ENCODE results near the gene ROBO1.

ROBO1 gene

GRCh38 chr3:78977073-78977472, 790.7 kb downstream of the ROBO1 start:
- H3K4me3 ChIP-seq (ENCODE audit: low read length), result no peak overlapping the region
- H3K9me3 ChIP-seq (ENCODE audit: insufficient read depth, low read depth, low read length), result no peaks in the 10 kb centered on the region
- H3K9ac ChIP-seq (ENCODE audit: low read depth, low read length), result peak overlapping the region; percentile 16; the same call in 1 of the 2 replicates
- peaks cover 86% of the 10 kb centered on the region for H3K4me1 ChIP-seq (ENCODE audit: insufficient read depth, low read length)
- H3K27me3 ChIP-seq (ENCODE audit: insufficient read depth, low read length), result no peaks in the 10 kb centered on the region
- no peaks in the 10 kb centered on the region for H3K36me3 ChIP-seq (ENCODE audit: insufficient read depth, low read length)
- peak overlapping the region; percentile 6; the same call in 1 of the 2 replicates for H3K27ac ChIP-seq (ENCODE audit: low read depth, low read length)

- no peaks in the 10 kb centered on the region for H3K27me3 ChIP-seq (ENCODE audit: insufficient read depth, low read length)
- peaks cover 77% of the 10 kb centered on the region for H3K4me1 ChIP-seq (ENCODE audit: insufficient read depth, low read length)
Measured at GRCh38 chr3:78976200-78976599, 791.6 kb downstream of the ROBO1 start.

GRCh38 chr3:78974181-78974790, 793.5 kb downstream of the ROBO1 start:
- Histone ChIP-seq H3K9ac (ENCODE audit: low read depth, low read length) (no peak overlapping the region), H3K27ac (ENCODE audit: low read depth, low read length) (no peak overlapping the region), H3K4me3 (ENCODE audit: low read length) (no peak overlapping the region), H3K27me3 (ENCODE audit: insufficient read depth, low read length) (no peaks in the 10 kb centered on the region), H3K9me3 (ENCODE audit: insufficient read depth, low read depth, low read length) (no peaks in the 10 kb centered on the region), H3K4me1 (ENCODE audit: insufficient read depth, low read length) (peaks cover 65% of the 10 kb centered on the region), H3K36me3 (ENCODE audit: insufficient read depth, low read length) (no peaks in the 10 kb centered on the region)
- 96% methylated on average over 7 of the region's 7 CpGs for WGBS

More at GRCh38 chr3:78976200-78976599, 791.6 kb downstream of the ROBO1 start:
- Histone ChIP-seq H3K9me3 (ENCODE audit: insufficient read depth, low read depth, low read length) (no peaks in the 10 kb centered on the region), H3K36me3 (ENCODE audit: insufficient read depth, low read length) (no peaks in the 10 kb centered on the region), H3K4me3 (ENCODE audit: low read length) (no peak overlapping the region), H3K9ac (ENCODE audit: low read depth, low read length) (no peak overlapping the region), H3K27ac (ENCODE audit: low read depth, low read length) (no peak overlapping the region)
- WGBS, result 80% methylated on average over 3 of the region's 3 CpGs

GRCh38 chr3:78972617-78973301, 795.0 kb downstream of the ROBO1 start:
- WGBS, result 95% methylated on average over 2 of the region's 2 CpGs
- Histone ChIP-seq H3K4me1 (ENCODE audit: insufficient read depth, low read length) (peaks cover 50% of the 10 kb centered on the region), H3K27me3 (ENCODE audit: insufficient read depth, low read length) (no peaks in the 10 kb centered on the region), H3K36me3 (ENCODE audit: insufficient read depth, low read length) (no peaks in the 10 kb centered on the region), H3K9ac (ENCODE audit: low read depth, low read length) (no peak overlapping the region), H3K9me3 (ENCODE audit: insufficient read depth, low read depth, low read length) (no peaks in the 10 kb centered on the region), H3K27ac (ENCODE audit: low read depth, low read length) (no peak overlapping the region), H3K4me3 (ENCODE audit: low read length) (no peak overlapping the region)

- Histone ChIP-seq H3K36me3 (ENCODE audit: insufficient read depth, low read length) (no peaks in the 10 kb centered on the region), H3K27me3 (ENCODE audit: insufficient read depth, low read length) (no peaks in the 10 kb centered on the region), H3K27ac (ENCODE audit: low read depth, low read length) (no peak overlapping the region), H3K4me3 (ENCODE audit: low read length) (no peak overlapping the region), H3K9ac (ENCODE audit: low read depth, low read length) (no peak overlapping the region), H3K9me3 (ENCODE audit: insufficient read depth, low read depth, low read length) (no peaks in the 10 kb centered on the region), H3K4me1 (ENCODE audit: insufficient read depth, low read length) (peaks cover 29% of the 10 kb centered on the region)
- 100% methylated on average over 1 of the region's 1 CpG for WGBS
Measured at GRCh38 chr3:78970656-78971055, 797.1 kb downstream of the ROBO1 start.

- H3K27ac ChIP-seq (ENCODE audit: low read depth, low read length), result no peak overlapping the region
- 86% methylated on average over 2 of the region's 2 CpGs for WGBS
Measured at GRCh38 chr3:78969483-78969882, 798.3 kb downstream of the ROBO1 start.

GRCh38 chr3:78967061-78967460, 800.7 kb downstream of the ROBO1 start:
- Histone ChIP-seq H3K9ac (ENCODE audit: low read depth, low read length) (no peak overlapping the region), H3K9me3 (ENCODE audit: insufficient read depth, low read depth, low read length) (no peaks in the 10 kb centered on the region), H3K27me3 (ENCODE audit: insufficient read depth, low read length) (no peaks in the 10 kb centered on the region), H3K4me3 (ENCODE audit: low read length) (no peak overlapping the region), H3K27ac (ENCODE audit: low read depth, low read length) (no peak overlapping the region), H3K36me3 (ENCODE audit: insufficient read depth, low read length) (no peaks in the 10 kb centered on the region), H3K4me1 (ENCODE audit: insufficient read depth, low read length) (0 out of 2 replicates have a peak, but pooled peaks cover 7% of the 10 kb centered on the region)
- 80% methylated on average over 1 of the region's 1 CpG for WGBS

More at GRCh38 chr3:78969483-78969882, 798.3 kb downstream of the ROBO1 start:
- no peaks in the 10 kb centered on the region for H3K36me3 ChIP-seq (ENCODE audit: insufficient read depth, low read length)
- no peak overlapping the region for H3K4me3 ChIP-seq (ENCODE audit: low read length)
- H3K9me3 ChIP-seq (ENCODE audit: insufficient read depth, low read depth, low read length), result no peaks in the 10 kb centered on the region
- no peaks in the 10 kb centered on the region for H3K27me3 ChIP-seq (ENCODE audit: insufficient read depth, low read length)
- H3K9ac ChIP-seq (ENCODE audit: low read depth, low read length), result no peak overlapping the region; the same call in 1 of the 2 replicates
- H3K4me1 ChIP-seq (ENCODE audit: insufficient read depth, low read length), result peaks cover 18% of the 10 kb centered on the region; the same call in 1 of the 2 replicates

- Histone ChIP-seq H3K36me3 (ENCODE audit: insufficient read depth, low read length) (no peaks in the 10 kb centered on the region), H3K27ac (ENCODE audit: low read depth, low read length) (no peak overlapping the region), H3K4me1 (ENCODE audit: insufficient read depth, low read length) (no peaks in the 10 kb centered on the region), H3K9me3 (ENCODE audit: insufficient read depth, low read depth, low read length) (no peaks in the 10 kb centered on the region), H3K9ac (ENCODE audit: low read depth, low read length) (no peak overlapping the region), H3K27me3 (ENCODE audit: insufficient read depth, low read length) (no peaks in the 10 kb centered on the region), H3K4me3 (ENCODE audit: low read length) (no peak overlapping the region)
- 91% methylated on average over 5 of the region's 5 CpGs for WGBS
Measured at GRCh38 chr3:78963771-78964170, 804.0 kb downstream of the ROBO1 start.

GRCh38 chr3:78957456-78957855, 810.3 kb downstream of the ROBO1 start:
- 69% methylated on average over 5 of the region's 5 CpGs for WGBS
- Histone ChIP-seq H3K4me1 (ENCODE audit: insufficient read depth, low read length) (peaks cover 18% of the 10 kb centered on the region), H3K27ac (ENCODE audit: low read depth, low read length) (no peak overlapping the region), H3K27me3 (ENCODE audit: insufficient read depth, low read length) (no peaks in the 10 kb centered on the region), H3K4me3 (ENCODE audit: low read length) (no peak overlapping the region), H3K9me3 (ENCODE audit: insufficient read depth, low read depth, low read length) (no peaks in the 10 kb centered on the region), H3K36me3 (ENCODE audit: insufficient read depth, low read length) (no peaks in the 10 kb centered on the region), H3K9ac (ENCODE audit: low read depth, low read length) (no peak overlapping the region)

GRCh38 chr3:78951342-78951945, 816.4 kb downstream of the ROBO1 start:
- Histone ChIP-seq H3K9ac (ENCODE audit: low read depth, low read length) (no peak overlapping the region), H3K36me3 (ENCODE audit: insufficient read depth, low read length) (peaks cover 3% of the 10 kb centered on the region; the same call in 1 of the 2 replicates), H3K4me3 (ENCODE audit: low read length) (no peak overlapping the region), H3K4me1 (ENCODE audit: insufficient read depth, low read length) (peaks cover 2% of the 10 kb centered on the region), H3K27me3 (ENCODE audit: insufficient read depth, low read length) (no peaks in the 10 kb centered on the region), H3K9me3 (ENCODE audit: insufficient read depth, low read depth, low read length) (no peaks in the 10 kb centered on the region), H3K27ac (ENCODE audit: low read depth, low read length) (no peak overlapping the region)
- 94% methylated on average over 3 of the region's 4 CpGs for WGBS

- Histone ChIP-seq H3K27ac (ENCODE audit: low read depth, low read length) (no peak overlapping the region), H3K9ac (ENCODE audit: low read depth, low read length) (no peak overlapping the region), H3K9me3 (ENCODE audit: insufficient read depth, low read depth, low read length) (peaks cover 17% of the 10 kb centered on the region), H3K4me1 (ENCODE audit: insufficient read depth, low read length) (no peaks in the 10 kb centered on the region), H3K27me3 (ENCODE audit: insufficient read depth, low read length) (no peaks in the 10 kb centered on the region), H3K4me3 (ENCODE audit: low read length) (no peak overlapping the region), H3K36me3 (ENCODE audit: insufficient read depth, low read length) (peaks cover 8% of the 10 kb centered on the region; the same call in 1 of the 2 replicates)
- WGBS, result 91% methylated on average over 2 of the region's 2 CpGs
Measured at GRCh38 chr3:78941587-78941986, 826.2 kb downstream of the ROBO1 start.

Measured in HUES64 (cell line).